Left lung (tissue), 10 donors: Measurements from ENCODE around the gene JMJD7. TPM values are rescaled to one million over a fixed set of nuclear protein-coding genes. Genes with fewer than 3 reads are reported as not detected.

Experiments
- ATAC-seq: fragments of 200-7000 bp; cut with Tn5 transposase; one replicate; pipeline ENCODE4 v1.9.1; 2020; ENCODE audit warnings: moderate library complexity
- DNase-seq, 4 donors: peaks; one replicate each; pipeline ENCODE4 v3.0.0-alpha.2; 2013 to 2020
- H3K27ac ChIP-seq, 2 donors: fragments of 200-600 bp; sonication (generic) in 1 of 2; one replicate each; pipeline versions ENCODE4 v1.5.0 to v1.8.0; 2020 to 2021
- H3K27me3 ChIP-seq, 2 donors: fragments of 200-600 bp; sonication (generic) in 1 of 2; one replicate each; pipeline versions ENCODE4 v1.5.0 to v1.8.0; 2020 to 2021
- H3K36me3 ChIP-seq, 2 donors: fragments of 200-600 bp; sonication (generic) in 1 of 2; one replicate each; pipeline versions ENCODE4 v1.5.0 to v1.8.0; 2020 to 2021
- H3K4me1 ChIP-seq, 2 donors: fragments of 200-600 bp; one replicate each; pipeline ENCODE4 v1.8.0; 2021
- H3K4me3 ChIP-seq, 2 donors: fragments of 200-600 bp; sonication (generic) in 1 of 2; one replicate each; pipeline versions ENCODE4 v1.5.0 to v1.8.0; 2020 to 2021; ENCODE audit warnings: mild to moderate bottlenecking in 1 of 2
- H3K9me3 ChIP-seq, 2 donors: fragments of 200-600 bp; sonication (generic) in 1 of 2; one replicate each; pipeline versions ENCODE4 v1.5.0 to v1.8.0; 2020 to 2021
- CTCF ChIP-seq, 2 donors: fragments of 200-600 bp; sonication (generic) in 1 of 2; IDR thresholded peaks; one replicate each; pipeline versions ENCODE4 v1.5.0 to v1.8.0; 2021; ENCODE audit warnings: antibody characterized with exemption in 2 of 2
- intact Hi-C, 2 donors: fragments of 100-400 bp; cut with DNase I; formaldehyde crosslinking; loops; one replicate each; pipeline versions ENCODE4 v1.11.2 to v1.14.2; 2022
- polyA plus RNA-seq, 6 donors: library from polyadenylated mRNA; unstranded; fragments of 120-200 nt; gene quantifications; one replicate each; pipeline ENCODE4 v1.2.1, GENCODE V29; 2013; ENCODE audit not compliant: insufficient read length in 6 of 6
- total RNA-seq, 2 donors: library from RNA; stranded (reverse); fragmentation: NEBNext Ultra II Directional; extraction: Animal tissue kit (Norgen Biotek cat#: 25700); gene quantifications; one replicate each; pipeline ENCODE4 v1.2.1, GENCODE V29; 2021
- donor health status: DM: no; HTN: yes; CAD: no.
- donor health status: DM: no; HTN: no; CAD: no.

JMJD7 gene
- total and polyA plus RNA-seq, 8 donors: 10.2 to 26.4 (median 14.5) TPM

GRCh38 chr15:41789662-41790061 lies 38.2 kb upstream of the JMJD7 start:
- H3K27me3 ChIP-seq: no peaks in the 10 kb centered on the region
- peaks cover 12 to 26% of the 10 kb centered on the region in 2 donors for H3K4me1 ChIP-seq
- no peak for TF ChIP-seq CTCF (IDR thresholded peaks at IDR 0.05)
- ATAC-seq: no peak
- H3K9me3 ChIP-seq: no peaks in the 10 kb centered on the region
- H3K27ac ChIP-seq: peak overlapping the region in 1 of 2 donors; percentile 41
- no peaks in the 10 kb centered on the region for H3K36me3 ChIP-seq
- DNase-seq: no peak
- intact Hi-C loops: no loop called here
- no peak overlapping the region for H3K4me3 ChIP-seq

GRCh38 chr15:41790169-41790568 lies 37.7 kb upstream of the JMJD7 start:
- no peak for DNase-seq
- Histone ChIP-seq H3K9me3 (no peaks in the 10 kb centered on the region), H3K4me3 (no peak overlapping the region), H3K27me3 (no peaks in the 10 kb centered on the region), H3K36me3 (no peaks in the 10 kb centered on the region), H3K4me1 (peaks cover 12 to 26% of the 10 kb centered on the region in 2 donors), H3K27ac (peak overlapping the region; percentile 34 to 59)
- intact Hi-C loops: no loop called here
- no peak for ATAC-seq
- TF ChIP-seq CTCF (IDR thresholded peaks at IDR 0.05): no peak

GRCh38 chr15:41790756-41791546 lies 36.9 kb upstream of the JMJD7 start:
- ATAC-seq: peak; percentile 87
- intact Hi-C loops: no loop called here

GRCh38 chr15:41791547-41791937 lies 36.4 kb upstream of the JMJD7 start:
- Histone ChIP-seq H3K9me3 (no peaks in the 10 kb centered on the region), H3K27me3 (no peaks in the 10 kb centered on the region), H3K4me1 (peaks cover 12 to 30% of the 10 kb centered on the region in 2 donors), H3K27ac (peak overlapping the region; percentile 34 to 59), H3K36me3 (no peaks in the 10 kb centered on the region), H3K4me3 (no peak overlapping the region)
- DNase-seq (no peak), ATAC-seq (peak; percentile 41)
- intact Hi-C loops: no loop called here
- no peak for TF ChIP-seq CTCF (IDR thresholded peaks at IDR 0.05)

More at GRCh38 chr15:41790756-41791546, 36.9 kb upstream of the JMJD7 start:
- no peaks in the 10 kb centered on the region for H3K27me3 ChIP-seq
- no peak for DNase-seq
- no peak for TF ChIP-seq CTCF (IDR thresholded peaks at IDR 0.05)
- peak overlapping the region; percentile 34 to 59 for H3K27ac ChIP-seq
- H3K36me3 ChIP-seq: no peaks in the 10 kb centered on the region
- no peaks in the 10 kb centered on the region for H3K9me3 ChIP-seq
- no peak overlapping the region for H3K4me3 ChIP-seq
- H3K4me1 ChIP-seq: peaks cover 12 to 26% of the 10 kb centered on the region in 2 donors

GRCh38 chr15:41792000-41792637 lies 35.8 kb upstream of the JMJD7 start:
- no peaks in the 10 kb centered on the region for H3K9me3 ChIP-seq
- no peak overlapping the region for H3K4me3 ChIP-seq
- TF ChIP-seq CTCF (IDR thresholded peaks at IDR 0.05): no peak
- DNase-seq (no peak), ATAC-seq (no peak)
- H3K27me3 ChIP-seq: no peaks in the 10 kb centered on the region
- no peak overlapping the region for H3K27ac ChIP-seq
- intact Hi-C loops: no loop called here
- no peaks in the 10 kb centered on the region for H3K36me3 ChIP-seq
- H3K4me1 ChIP-seq: peaks cover 16 to 33% of the 10 kb centered on the region in 2 donors
